ENCODE measurements around the gene KLRC2. TPM values are rescaled to one million over a fixed set of nuclear protein-coding genes. Genes with fewer than 3 reads are reported as not detected.

KLRC2 gene
- total RNA-seq, 1 experiment from 2014 or later: not detected

Other genes starting within 250 kb of the KLRC2 start
- gene GABARAPL1, start 223.1 kb downstream of the KLRC2 start, total RNA-seq (2014; rRNA removed; shearing (Covaris generic)): 69.5 and 78.6 TPM in 2 replicates
- gene KLRD1, start 128.1 kb downstream of the KLRC2 start, total RNA-seq (2014; rRNA removed; shearing (Covaris generic)): not detected in 2 replicates
- not detected in 2 replicates for gene KLRK1, start 46.0 kb downstream of the KLRC2 start, total RNA-seq (2014; rRNA removed; shearing (Covaris generic))
- gene KLRC4, start 26.3 kb downstream of the KLRC2 start, total RNA-seq (2014; rRNA removed; shearing (Covaris generic)): not detected in 2 replicates
- not detected in 2 replicates for gene KLRC3, start 15.4 kb downstream of the KLRC2 start, total RNA-seq (2014; rRNA removed; shearing (Covaris generic))
- not detected in 2 replicates for gene KLRC1, start 17.4 kb upstream of the KLRC2 start, total RNA-seq (2014; rRNA removed; shearing (Covaris generic))
- gene EIF2S3B, start 69.9 kb upstream of the KLRC2 start, total RNA-seq (2014; rRNA removed; shearing (Covaris generic)): 0.64 and 1.1 TPM in 2 replicates
- gene MAGOHB, start 177.6 kb upstream of the KLRC2 start, total RNA-seq (2014; rRNA removed; shearing (Covaris generic)): 51.5 and 90.2 TPM in 2 replicates
- 1.6 and 5.9 TPM in 2 replicates for gene STYK1, start 238.0 kb upstream of the KLRC2 start, total RNA-seq (2014; rRNA removed; shearing (Covaris generic))